Natural killer cell treated with Interleukin-12 subunit alpha and Interleukin-12 subunit beta and Interleukin-15 and Interleukin-18, amount 100 ng/mL, for 72 hours (primary cell): Measurements from ENCODE around the gene PSEN2. TPM values are rescaled to one million over a fixed set of nuclear protein-coding genes. Genes with fewer than 3 reads are reported as not detected.
"Not testable (repeated sequence)": the region's sequence is repeated elsewhere in the genome, so short reads cannot be mapped to it uniquely, and the experiment has no call there.

Experiments
- ATAC-seq, 2 donors: fragments of 150-1000 bp; cut with Tn5 transposase in 1 of 2; sonication (Bioruptor Pico), chemical (Tn5 transposase) in 1 of 2; 2 replicates each; pipeline ENCODE4 v1.10.0; 2021
- DNase-seq: peaks from one replicate; pipeline ENCODE4 v3.0.0; 2022; ENCODE audit warnings: low spot score
- H3K27ac Mint-ChIP-seq, 2 donors: 1 replicate in 1 of 2; 2 replicates in 1 of 2; pipeline ENCODE4 v1.8.0; 2022; ENCODE audit warnings: mixed read lengths in 2 of 2, mild to moderate bottlenecking in 1 of 2, moderate library complexity in 1 of 2
- H3K27me3 Mint-ChIP-seq, 2 donors: 1 replicate in 1 of 2; 2 replicates in 1 of 2; pipeline ENCODE4 v1.8.0; 2022; ENCODE audit warnings: mixed read lengths in 2 of 2
- H3K36me3 Mint-ChIP-seq: one replicate; pipeline ENCODE4 v1.8.0; 2022; ENCODE audit warnings: mixed read lengths
- H3K4me1 Mint-ChIP-seq, 2 donors: 1 replicate in 1 of 2; 2 replicates in 1 of 2; pipeline ENCODE4 v1.8.0; 2022; ENCODE audit warnings: low read depth in 2 of 2, mixed read lengths in 2 of 2, mild to moderate bottlenecking in 1 of 2
- H3K4me3 Mint-ChIP-seq: one replicate; pipeline ENCODE4 v1.8.0; 2022; ENCODE audit warnings: mixed read lengths
- H3K9me3 Mint-ChIP-seq: 2 replicates; pipeline ENCODE4 v1.8.0; 2022; ENCODE audit warnings: mixed read lengths
- total RNA-seq, 2 donors: library from RNA; stranded (reverse); gene quantifications; one replicate each; pipeline ENCODE4 v1.2.3, GENCODE V29; 2022

The PSEN2 gene
- total RNA-seq, 2 donors from 2014 or later = 20.3 to 21.8 TPM

DNA sequence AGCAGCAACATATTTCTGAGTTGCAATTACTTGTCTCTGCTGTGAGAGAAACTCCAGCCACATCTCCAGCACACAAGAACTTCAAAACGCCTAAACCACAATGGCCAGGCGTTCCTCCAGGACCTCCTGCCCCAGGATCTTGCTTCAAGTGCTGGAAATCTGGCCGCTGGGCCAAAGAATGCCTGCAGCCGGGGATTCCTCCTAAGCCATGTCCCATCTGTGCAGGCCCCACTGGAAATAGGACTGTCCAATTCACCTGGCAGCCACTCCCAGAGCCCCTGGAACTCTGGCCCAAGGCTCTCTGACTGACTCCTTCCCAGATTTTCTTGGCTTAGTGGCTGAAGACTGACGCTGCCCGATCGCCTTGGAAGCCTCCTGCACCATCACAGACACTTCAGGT is 35.0 kb upstream of the PSEN2 start:
- not testable (repeated sequence) for DNase-seq, H3K4me1 Mint-ChIP-seq, ATAC-seq, H3K36me3 Mint-ChIP-seq, H3K9me3 Mint-ChIP-seq, H3K4me3 Mint-ChIP-seq, H3K27ac Mint-ChIP-seq
- peaks cover 12 to 16% of the 10 kb centered on the region in 2 donors for H3K27me3 Mint-ChIP-seq

DNA sequence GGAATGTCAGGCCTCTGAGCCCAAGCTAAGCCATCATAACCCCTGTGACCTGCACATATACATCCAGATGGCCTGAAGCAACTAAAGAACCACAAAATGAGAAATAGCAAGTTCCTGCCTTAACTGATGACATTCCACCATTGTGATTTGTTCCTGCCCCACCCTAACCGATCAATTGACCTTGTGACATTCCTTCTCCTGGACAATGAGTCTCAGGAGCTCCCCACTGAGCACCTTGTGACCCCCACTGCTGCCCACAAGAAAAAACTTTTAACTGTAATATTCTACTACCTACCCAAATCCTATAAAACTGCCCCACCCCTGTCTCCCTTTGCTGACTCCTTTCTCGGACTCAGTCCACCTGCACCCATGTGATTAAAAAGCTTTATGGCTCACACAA is 32.5 kb upstream of the PSEN2 start:
- DNase-seq, H3K4me3 Mint-ChIP-seq, H3K4me1 Mint-ChIP-seq, H3K36me3 Mint-ChIP-seq, H3K9me3 Mint-ChIP-seq, H3K27ac Mint-ChIP-seq, ATAC-seq: not testable (repeated sequence)
- H3K27me3 Mint-ChIP-seq = peaks cover 9 to 16% of the 10 kb centered on the region in 2 donors

DNA sequence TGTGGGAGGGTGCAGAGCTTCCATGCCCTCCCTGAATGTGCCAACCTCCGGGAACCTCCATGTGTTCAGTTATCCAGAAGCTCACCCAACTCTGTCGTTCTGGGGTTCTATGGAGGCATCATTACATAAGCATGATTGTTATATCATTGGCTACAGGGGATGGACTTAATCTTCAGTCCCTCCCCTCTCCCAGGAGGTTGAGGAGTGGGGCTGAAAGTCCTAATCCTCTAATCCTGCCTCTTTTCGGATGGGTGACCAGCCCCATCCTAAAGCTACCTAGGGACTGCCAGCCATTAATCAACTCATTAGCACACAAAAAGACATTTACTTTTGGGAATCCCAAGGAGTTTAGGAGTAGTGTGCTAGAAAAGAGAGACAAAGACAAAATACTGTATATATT is 32.0 kb upstream of the PSEN2 start:
- DNase-seq (no peak), ATAC-seq (no peak)
- no peaks in the 10 kb centered on the region for H3K9me3 Mint-ChIP-seq
- no peak overlapping the region for H3K4me3 Mint-ChIP-seq
- H3K4me1 Mint-ChIP-seq = no peaks in the 10 kb centered on the region
- no peak overlapping the region for H3K27ac Mint-ChIP-seq
- peaks cover 9 to 16% of the 10 kb centered on the region in 2 donors for H3K27me3 Mint-ChIP-seq
- H3K36me3 Mint-ChIP-seq = no peaks in the 10 kb centered on the region

DNA sequence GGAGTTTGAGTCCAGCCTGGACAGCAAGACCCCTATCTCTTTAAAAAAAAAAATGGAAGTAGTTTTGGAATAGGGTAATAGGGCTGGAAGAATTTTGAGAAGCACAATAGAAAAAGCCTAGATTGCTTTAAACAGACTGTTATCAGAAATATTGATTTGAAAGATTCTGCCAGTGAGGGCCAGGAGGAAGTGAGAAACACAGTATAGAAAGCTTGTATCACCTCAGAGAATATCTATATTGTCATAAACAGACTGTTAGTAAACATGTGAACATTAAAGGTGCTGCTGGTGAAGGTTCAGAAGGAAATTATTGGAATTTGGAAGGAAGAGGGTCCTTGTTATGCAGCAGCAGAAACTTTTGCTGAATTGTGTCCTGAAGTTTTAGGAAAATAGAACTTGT is 24.8 kb upstream of the PSEN2 start:
- no peaks in the 10 kb centered on the region for H3K9me3 Mint-ChIP-seq
- H3K4me3 Mint-ChIP-seq = no peak overlapping the region
- no peak overlapping the region for H3K27ac Mint-ChIP-seq
- H3K36me3 Mint-ChIP-seq = no peaks in the 10 kb centered on the region
- ATAC-seq = no peak
- H3K4me1 Mint-ChIP-seq = no peaks in the 10 kb centered on the region
- peaks cover 0 to 2% of the 10 kb centered on the region in 2 donors for H3K27me3 Mint-ChIP-seq
- no peak for DNase-seq

DNA sequence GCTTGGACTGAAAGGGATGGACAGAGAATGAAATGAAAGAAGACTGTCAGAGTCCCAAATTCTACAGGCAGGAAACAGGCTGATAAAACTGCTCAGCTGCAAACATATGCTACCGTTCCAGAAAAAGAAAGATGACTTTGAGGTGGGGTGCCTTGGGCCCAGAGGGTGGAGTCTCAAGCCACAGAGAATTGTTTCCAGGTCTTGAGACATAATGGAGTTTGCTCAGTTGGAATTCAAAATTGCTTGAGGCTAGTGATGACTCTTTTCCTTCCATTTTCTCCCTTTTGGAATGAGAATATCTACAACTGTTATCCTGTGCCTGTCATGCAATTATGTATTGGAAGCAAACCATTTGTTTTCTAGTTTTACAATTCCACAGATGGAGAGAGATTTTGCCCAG is 23.6 kb upstream of the PSEN2 start:
- Mint-ChIP-seq H3K36me3 (no peaks in the 10 kb centered on the region), H3K9me3 (no peaks in the 10 kb centered on the region), H3K27me3 (peaks cover 0 to 2% of the 10 kb centered on the region in 2 donors), H3K27ac (no peak overlapping the region), H3K4me1 (no peaks in the 10 kb centered on the region), H3K4me3 (no peak overlapping the region)
- ATAC-seq = no peak
- no peak for DNase-seq

DNA sequence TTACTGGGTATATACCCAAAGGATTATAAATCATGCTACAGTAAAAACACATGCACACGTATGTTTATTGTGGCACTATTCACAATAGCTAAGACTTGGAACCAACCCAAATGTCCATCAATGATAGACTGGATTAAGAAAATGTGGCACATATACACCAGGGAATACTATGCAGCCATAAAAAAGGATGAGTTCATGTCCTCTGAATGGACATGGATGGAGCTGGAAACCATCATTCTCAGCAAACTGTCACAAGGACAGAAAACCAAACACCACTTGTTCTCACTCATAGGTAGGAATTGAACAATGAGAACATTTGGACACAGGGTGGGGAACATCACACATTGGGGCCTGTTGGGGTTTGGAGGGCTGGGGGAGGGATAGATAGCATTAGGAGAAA is 15.9 kb upstream of the PSEN2 start:
- not testable (repeated sequence) for H3K27ac Mint-ChIP-seq, ATAC-seq, H3K9me3 Mint-ChIP-seq, DNase-seq, H3K4me3 Mint-ChIP-seq, H3K36me3 Mint-ChIP-seq, H3K27me3 Mint-ChIP-seq, H3K4me1 Mint-ChIP-seq

DNA sequence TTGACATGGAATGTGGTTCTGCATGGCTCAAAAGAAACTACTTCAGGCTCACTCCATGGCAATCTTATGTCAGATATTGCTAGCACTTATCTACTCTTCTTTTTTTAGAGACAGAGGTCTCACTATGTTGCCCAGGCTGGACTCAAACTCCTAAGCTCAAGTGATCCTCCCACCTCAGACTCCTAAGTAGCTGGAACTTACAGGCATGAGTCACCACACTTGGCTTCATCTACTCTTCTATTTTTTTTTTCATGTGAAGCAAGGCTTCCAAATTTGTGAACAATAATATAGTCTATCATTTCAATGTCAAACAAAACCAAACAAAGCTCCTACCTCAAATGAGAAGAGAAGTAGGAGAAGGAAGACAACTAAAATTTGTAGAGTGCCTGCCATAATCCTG is 7.5 kb upstream of the PSEN2 start:
- Mint-ChIP-seq H3K9me3 (no peaks in the 10 kb centered on the region), H3K27ac (no peak overlapping the region), H3K4me3 (no peak overlapping the region), H3K4me1 (peaks cover 0 to 4% of the 10 kb centered on the region in 2 donors), H3K27me3 (peaks cover 0 to 8% of the 10 kb centered on the region in 2 donors), H3K36me3 (no peaks in the 10 kb centered on the region)
- ATAC-seq (no peak), DNase-seq (no peak)

DNA sequence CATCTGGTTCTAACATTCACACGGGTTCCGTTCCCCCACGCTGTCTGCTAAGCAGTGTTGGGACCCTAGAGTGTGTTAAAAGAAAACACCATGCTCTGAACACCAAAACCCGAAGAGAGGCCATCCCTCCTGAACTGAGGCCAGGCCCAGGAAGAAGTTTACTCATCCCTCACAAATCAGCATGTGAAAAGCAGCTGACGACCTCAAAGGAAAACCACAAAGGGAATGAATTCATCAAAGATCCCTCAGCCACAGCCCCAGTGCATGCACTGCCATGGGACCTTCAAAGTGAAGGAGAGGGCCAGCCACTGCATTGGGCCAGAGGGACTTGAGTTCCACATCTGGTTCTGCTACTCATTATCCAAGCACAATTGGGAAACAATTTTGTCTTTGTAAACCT is 7.0 kb upstream of the PSEN2 start:
- Mint-ChIP-seq H3K4me1 (peaks cover 0 to 4% of the 10 kb centered on the region in 2 donors), H3K4me3 (no peak overlapping the region), H3K9me3 (no peaks in the 10 kb centered on the region), H3K27ac (no peak overlapping the region), H3K36me3 (no peaks in the 10 kb centered on the region), H3K27me3 (peaks cover 0 to 8% of the 10 kb centered on the region in 2 donors)
- ATAC-seq = no peak
- DNase-seq = no peak

DNA sequence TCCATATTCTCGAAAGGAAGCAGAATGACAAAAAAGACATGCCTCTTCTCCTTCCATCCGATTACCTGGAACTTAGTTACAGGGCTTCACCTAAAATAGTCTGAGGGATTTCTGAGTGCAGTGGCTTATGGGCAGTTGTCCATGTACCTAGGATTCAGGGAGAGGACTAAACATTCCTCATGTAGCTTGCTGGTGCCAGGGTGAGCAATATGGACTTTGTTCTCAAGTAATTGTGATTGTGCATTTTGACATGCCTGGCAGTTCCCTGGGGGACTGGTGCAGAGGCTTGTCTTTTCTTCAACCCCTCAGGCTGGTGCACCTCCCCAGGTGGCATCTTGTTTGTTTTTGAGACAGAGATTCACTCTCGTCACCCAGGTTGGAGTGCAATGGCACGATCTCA is 6.1 kb upstream of the PSEN2 start:
- Mint-ChIP-seq H3K4me1 (peaks cover under 1 to 4% of the 10 kb centered on the region in 2 donors), H3K4me3 (no peak overlapping the region)
- ATAC-seq = no peak

DNA sequence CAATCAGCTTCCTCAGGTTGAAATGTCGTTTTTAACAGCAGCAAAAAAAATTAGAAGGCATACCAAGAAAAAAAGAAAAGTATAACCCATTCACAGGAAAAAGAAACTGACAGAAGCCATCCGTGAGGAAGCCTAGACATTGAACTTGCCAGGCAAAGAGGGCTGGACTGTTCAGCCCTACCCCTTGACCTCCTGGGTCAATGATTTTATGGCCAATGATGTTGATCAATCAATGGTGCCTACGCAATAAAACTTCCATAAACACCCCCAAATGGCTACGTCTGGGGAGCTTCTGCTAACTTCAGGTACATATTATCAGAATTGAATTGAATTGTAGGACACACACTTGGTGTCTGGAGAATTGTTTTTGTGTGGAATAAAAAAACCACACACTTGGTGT is 4.8 kb upstream of the PSEN2 start:
- H3K4me1 Mint-ChIP-seq = peaks cover 4 to 11% of the 10 kb centered on the region in 2 donors
- peaks cover 0 to 5% of the 10 kb centered on the region in 2 donors for H3K27me3 Mint-ChIP-seq
- DNase-seq = no peak
- no peaks in the 10 kb centered on the region for H3K9me3 Mint-ChIP-seq
- H3K27ac Mint-ChIP-seq = no peak overlapping the region
- no peak overlapping the region for H3K4me3 Mint-ChIP-seq
- no peaks in the 10 kb centered on the region for H3K36me3 Mint-ChIP-seq
- no peak for ATAC-seq

More for the DNA sequence above, 6.1 kb upstream of the PSEN2 start:
- no peaks in the 10 kb centered on the region for H3K36me3 Mint-ChIP-seq
- H3K27ac Mint-ChIP-seq = no peak overlapping the region
- peaks cover 0 to 6% of the 10 kb centered on the region in 2 donors for H3K27me3 Mint-ChIP-seq
- DNase-seq = no peak
- H3K9me3 Mint-ChIP-seq = no peaks in the 10 kb centered on the region

DNA sequence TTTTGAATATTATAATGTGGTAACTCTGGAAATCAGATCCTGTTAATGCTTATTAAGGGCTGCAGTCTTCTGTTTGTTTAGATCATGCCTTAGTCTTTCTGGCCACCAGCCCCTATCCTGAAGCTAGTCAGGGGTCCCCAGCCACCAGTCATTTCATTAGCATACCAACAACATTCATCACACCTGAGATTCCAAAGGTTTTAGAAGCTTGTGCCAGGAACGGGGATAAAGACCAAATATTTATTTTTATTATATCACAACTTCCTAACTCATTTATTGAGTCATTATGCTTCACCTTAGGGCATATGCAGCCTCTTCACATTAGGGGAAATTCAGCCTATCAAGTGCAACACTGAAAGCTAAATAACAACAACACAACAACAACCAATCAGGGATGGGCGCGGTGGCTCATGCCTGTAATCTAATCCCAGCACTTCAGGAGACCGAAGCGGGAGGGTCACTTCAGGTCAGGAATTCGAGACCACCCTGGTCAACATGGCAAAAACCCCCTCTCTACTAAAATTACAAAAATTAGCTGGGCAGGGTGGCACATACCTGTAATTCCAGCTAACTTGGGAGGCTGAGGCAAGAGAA is 2.9 kb upstream of the PSEN2 start:
- Mint-ChIP-seq H3K9me3 (no peaks in the 10 kb centered on the region), H3K27me3 (peaks cover 0 to 3% of the 10 kb centered on the region in 2 donors), H3K4me1 (peaks cover 10 to 19% of the 10 kb centered on the region in 2 donors), H3K27ac (no peak overlapping the region), H3K36me3 (no peaks in the 10 kb centered on the region), H3K4me3 (no peak overlapping the region)
- DNase-seq (no peak), ATAC-seq (no peak)

DNA sequence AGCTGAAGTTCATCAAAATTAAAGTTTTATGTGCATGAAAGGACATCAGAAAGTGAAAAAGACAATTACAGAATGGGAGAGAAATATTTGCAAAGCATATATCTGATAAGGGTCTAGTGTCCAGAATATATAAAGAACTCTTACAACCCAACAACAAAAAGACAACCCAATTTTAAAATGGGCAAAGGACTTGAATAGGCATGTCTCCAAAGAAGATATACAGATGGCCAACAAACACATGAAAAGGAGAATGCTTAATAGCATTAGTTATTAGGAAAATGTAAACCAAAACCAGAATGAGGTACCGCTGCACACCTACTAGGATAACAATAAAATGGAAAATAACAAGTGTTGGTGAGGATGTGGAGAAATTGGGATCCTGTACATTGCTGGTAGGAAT is 1.7 kb upstream of the PSEN2 start:
- Mint-ChIP-seq H3K9me3 (no peaks in the 10 kb centered on the region), H3K36me3 (no peaks in the 10 kb centered on the region), H3K4me3 (no peak overlapping the region), H3K27me3 (peaks cover 0 to 2% of the 10 kb centered on the region in 2 donors), H3K27ac (no peak overlapping the region), H3K4me1 (peaks cover 10 to 15% of the 10 kb centered on the region in 2 donors)
- DNase-seq (no peak), ATAC-seq (no peak)

DNA sequence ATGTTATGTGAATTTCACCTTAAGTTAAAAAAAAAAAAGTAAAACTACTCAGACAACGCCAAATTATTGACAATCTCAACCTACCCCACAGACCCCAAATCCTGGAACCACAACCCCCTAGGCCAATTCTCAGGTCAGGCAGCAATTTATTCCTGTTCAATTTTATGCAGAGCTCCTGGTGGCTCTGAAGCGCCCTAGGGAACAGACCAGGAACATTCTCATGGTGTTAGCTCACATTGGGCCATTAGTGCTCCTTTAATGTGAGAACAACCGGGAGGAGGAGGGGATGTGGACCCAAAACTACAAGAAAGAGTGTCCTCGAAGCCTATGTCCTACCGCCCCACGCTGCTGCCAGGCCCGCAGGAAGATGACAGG is 403 bp upstream of the PSEN2 start:
- Mint-ChIP-seq H3K4me1 (peaks cover 10 to 15% of the 10 kb centered on the region in 2 donors), H3K4me3 (peak overlapping the region; percentile 88), H3K27ac (peak overlapping the region; percentile 37 to 59), H3K36me3 (no peaks in the 10 kb centered on the region), H3K9me3 (no peaks in the 10 kb centered on the region), H3K27me3 (no peaks in the 10 kb centered on the region)
- DNase-seq (no peak), ATAC-seq (no peak)

DNA sequence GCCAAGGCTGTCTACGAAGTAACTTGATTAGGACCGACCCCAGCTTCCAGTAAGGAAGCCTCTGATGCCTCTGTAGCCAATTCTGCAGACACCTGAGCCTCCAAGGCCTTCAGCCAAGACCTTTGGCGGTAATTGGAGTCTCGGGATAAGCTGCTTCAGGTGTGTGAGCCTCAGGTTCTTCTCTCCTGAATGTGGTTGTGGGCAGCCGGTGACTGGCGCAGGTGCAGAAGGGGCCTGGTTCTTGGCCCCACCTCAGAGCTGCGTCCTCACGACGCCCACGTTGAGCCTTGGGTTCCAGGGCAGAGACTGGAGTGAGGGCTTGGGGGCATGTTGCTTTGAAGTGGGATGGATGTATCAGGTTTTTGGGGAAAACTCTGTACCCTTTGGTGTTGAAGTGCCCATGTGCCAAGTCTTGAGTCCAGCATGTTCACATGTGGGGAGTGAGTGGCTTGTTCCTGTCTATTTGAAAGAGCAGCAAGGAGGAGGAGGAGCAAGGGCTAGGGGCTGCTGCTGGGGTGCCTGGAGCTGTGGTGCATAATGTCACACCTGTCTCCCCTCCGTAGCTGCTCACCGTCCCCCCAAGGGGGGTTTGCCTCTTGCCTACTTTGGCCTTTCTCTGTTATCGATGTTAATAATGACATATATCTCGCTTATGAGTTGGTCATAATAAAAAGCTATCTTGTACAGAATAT is 1.4 kb downstream of the PSEN2 start:
- peaks cover 10 to 15% of the 10 kb centered on the region in 2 donors for H3K4me1 Mint-ChIP-seq
- H3K36me3 Mint-ChIP-seq = no peaks in the 10 kb centered on the region
- peak overlapping the region; percentile 88 for H3K4me3 Mint-ChIP-seq
- H3K27me3 Mint-ChIP-seq = no peaks in the 10 kb centered on the region
- no peak overlapping the region for H3K27ac Mint-ChIP-seq
- ATAC-seq (no peak), DNase-seq (no peak)
- H3K9me3 Mint-ChIP-seq = no peaks in the 10 kb centered on the region
